Chondrocyte (in vitro differentiated cells): ENCODE data around the gene CCDC6. TPM values are rescaled to one million over a fixed set of nuclear protein-coding genes. Genes with fewer than 3 reads are reported as not detected.
"Not testable (repeated sequence)": the region's sequence is repeated elsewhere in the genome, so short reads cannot be mapped to it uniquely, and the experiment has no call there.

Experiments used
- DNase-seq: peaks from one replicate; pipeline ENCODE4 v3.0.0; 2021; ENCODE audit warnings: mixed read lengths, low spot score
- H3K27ac Mint-ChIP-seq: one replicate; pipeline ENCODE4 v1.8.0; 2021; ENCODE audit warnings: mild to moderate bottlenecking, moderate library complexity, mixed read lengths; ENCODE audit not compliant: unreplicated experiment
- H3K27me3 Mint-ChIP-seq: 2 replicates; pipeline ENCODE4 v1.8.0; 2021; ENCODE audit warnings: low read depth, mixed read lengths
- H3K36me3 Mint-ChIP-seq: 2 replicates; pipeline ENCODE4 v1.8.0; 2021; ENCODE audit warnings: low read depth, mixed read lengths
- H3K4me1 Mint-ChIP-seq: 2 replicates; pipeline ENCODE4 v1.8.0; 2021; ENCODE audit warnings: low read depth, mild to moderate bottlenecking, mixed read lengths
- H3K4me3 Mint-ChIP-seq: one replicate; pipeline ENCODE4 v1.8.0; 2021; ENCODE audit warnings: mild to moderate bottlenecking, moderate library complexity, mixed read lengths; ENCODE audit not compliant: unreplicated experiment
- H3K9me3 Mint-ChIP-seq: 2 replicates; pipeline ENCODE4 v1.8.0; 2021; ENCODE audit warnings: low read depth, mixed read lengths
- CTCF ChIP-seq: fragments of 200-600 bp; sonication (generic); IDR thresholded peaks from 2 replicates; pipeline ENCODE4 v1.5.0; 2021; ENCODE audit warnings: antibody characterized with exemption, mild to moderate bottlenecking, moderate library complexity
- long read RNA-seq: library from polyadenylated mRNA; stranded (forward); transcript quantifications from one replicate; pipeline ENCODE4 v2.0.0, GENCODE V29; 2021
- total RNA-seq: library from RNA; stranded (reverse); gene quantifications from 3 replicates; pipeline ENCODE4 v1.2.1, GENCODE V29; 2021

CCDC6 gene
- 58.9 to 61.8 TPM (median 59.3 TPM) in 3 replicates for total RNA-seq
- long read RNA-seq, full-length matches to known transcripts: 26 of 43 reads
- long read RNA-seq, partial matches to known transcripts: 4 of 43 reads
- long read RNA-seq, other reads (novel, unspliced or antisense): 13 of 43 reads

GRCh38 chr10:59906417-59907202 is at the start of gene CCDC6:
CCDC6 (minus strand) TSS chr10:59906556; CDS start chr10:59906424, 132 bp downstream.
- Mint-ChIP-seq H3K27ac (peak within 1 kb of the TSS; percentile 94), H3K27me3 (no peaks in the 10 kb centered on the region), H3K4me3 (peak within 1 kb of the TSS; percentile 97), H3K9me3 (no peaks in the 10 kb centered on the region), H3K36me3 (no peaks in the 10 kb centered on the region), H3K4me1 (peaks cover 54% of the 10 kb centered on the region)
- peak; percentile 98 for DNase-seq
- peak; percentile 82 for TF ChIP-seq CTCF

DNA sequence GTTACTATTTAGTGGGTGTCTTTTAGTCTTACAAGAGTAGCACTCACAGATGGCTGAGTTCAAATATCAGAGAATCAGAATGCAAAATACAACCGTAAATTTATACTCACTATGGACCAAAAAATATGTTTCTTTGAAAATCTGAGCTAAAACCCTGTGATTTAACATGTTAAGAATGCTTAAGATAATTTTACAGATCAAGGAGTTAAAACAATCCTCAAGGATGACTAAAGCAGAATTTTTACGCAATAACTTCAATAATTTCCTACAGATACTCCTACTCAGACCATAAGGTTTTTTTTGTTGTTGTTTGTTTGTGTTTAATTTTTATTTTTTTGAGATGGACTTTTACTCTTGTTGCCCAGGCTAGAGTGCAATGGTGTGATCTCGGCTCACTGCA is 47.9 kb upstream of the CCDC6 start:
- H3K27ac Mint-ChIP-seq: no peak overlapping the region
- no peak for TF ChIP-seq CTCF
- H3K4me3 Mint-ChIP-seq: no peak overlapping the region
- no peak for DNase-seq
- no peaks in the 10 kb centered on the region for H3K36me3 Mint-ChIP-seq
- H3K4me1 Mint-ChIP-seq: no peaks in the 10 kb centered on the region
- H3K27me3 Mint-ChIP-seq: peaks cover 11% of the 10 kb centered on the region
- H3K9me3 Mint-ChIP-seq: no peaks in the 10 kb centered on the region

GRCh38 chr10:59953711-59954110 is 47.4 kb upstream of the CCDC6 start:
- not testable (repeated sequence) for H3K4me3 Mint-ChIP-seq, DNase-seq, H3K4me1 Mint-ChIP-seq, H3K36me3 Mint-ChIP-seq, H3K9me3 Mint-ChIP-seq, H3K27ac Mint-ChIP-seq
- H3K27me3 Mint-ChIP-seq: peaks cover 12% of the 10 kb centered on the region

DNA sequence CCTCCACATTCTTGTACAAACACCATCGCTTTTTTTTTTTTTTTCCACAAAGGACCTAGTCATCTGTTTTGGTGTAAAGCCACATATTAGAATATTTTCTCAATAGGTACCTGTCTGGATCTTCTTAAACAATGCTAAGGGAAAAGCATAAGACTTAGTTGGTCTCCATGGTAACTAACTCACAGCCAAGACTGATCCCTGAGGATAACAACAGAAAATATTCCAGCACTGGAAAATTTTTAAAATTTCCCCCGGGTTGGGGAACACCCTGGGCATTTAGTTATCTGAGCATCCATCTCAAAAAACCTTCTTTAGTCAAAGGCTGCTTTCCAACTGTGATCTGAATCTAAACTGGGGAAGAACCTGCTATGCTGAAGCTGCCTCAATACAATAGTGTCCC is 43.7 kb upstream of the CCDC6 start:
- no peak overlapping the region for H3K27ac Mint-ChIP-seq
- no peaks in the 10 kb centered on the region for H3K36me3 Mint-ChIP-seq
- TF ChIP-seq CTCF: no peak
- no peaks in the 10 kb centered on the region for H3K9me3 Mint-ChIP-seq
- H3K27me3 Mint-ChIP-seq: peaks cover 33% of the 10 kb centered on the region
- no peak overlapping the region for H3K4me3 Mint-ChIP-seq
- no peak for DNase-seq
- H3K4me1 Mint-ChIP-seq: no peaks in the 10 kb centered on the region

- Mint-ChIP-seq H3K36me3 (no peaks in the 10 kb centered on the region), H3K27me3 (peaks cover 36% of the 10 kb centered on the region), H3K4me3 (no peak overlapping the region), H3K27ac (no peak overlapping the region), H3K4me1 (no peaks in the 10 kb centered on the region), H3K9me3 (no peaks in the 10 kb centered on the region)
- no peak for TF ChIP-seq CTCF
- no peak for DNase-seq
Measured at GRCh38 chr10:59949608-59950007, 43.3 kb upstream of the CCDC6 start.

GRCh38 chr10:59945991-59946390 is 39.6 kb upstream of the CCDC6 start:
- Mint-ChIP-seq H3K27me3 (peaks cover 39% of the 10 kb centered on the region), H3K36me3 (no peaks in the 10 kb centered on the region), H3K27ac (no peak overlapping the region), H3K4me3 (no peak overlapping the region), H3K9me3 (no peaks in the 10 kb centered on the region), H3K4me1 (no peaks in the 10 kb centered on the region)
- TF ChIP-seq CTCF: no peak
- DNase-seq: no peak
